Gastroesophageal sphincter (tissue), 4 donors: ENCODE data around the gene PNPLA3. TPM values are rescaled to one million over a fixed set of nuclear protein-coding genes. Genes with fewer than 3 reads are reported as not detected.

Experiments
- ATAC-seq: fragments of 150-250 bp; one replicate; pipeline ENCODE4 v1.9.1; 2016; ENCODE audit warnings: mild to moderate bottlenecking, moderate library complexity
- H3K27ac ChIP-seq, 4 donors: fragments of 200-600 bp; sonication (generic) in 3 of 4; 1 replicate in 3 of 4; 2 replicates in 1 of 4; pipeline ENCODE4 v1.5.1; 2016 to 2019
- H3K27me3 ChIP-seq: fragments of 200-600 bp; sonication (generic); one replicate; pipeline ENCODE4 v1.5.1; 2019
- H3K36me3 ChIP-seq, 2 donors: fragments of 200-600 bp; sonication (generic); one replicate each; pipeline ENCODE4 v1.5.1; 2019; ENCODE audit warnings: control low read depth in 1 of 2
- H3K4me1 ChIP-seq, 3 donors: fragments of 200-600 bp; sonication (generic); 1 replicate in 2 of 3; 2 replicates in 1 of 3; pipeline ENCODE4 v1.5.1; 2016 to 2019; ENCODE audit warnings: control low read depth in 2 of 3
- H3K4me3 ChIP-seq, 2 donors: fragments of 200-600 bp; sonication (generic); one replicate each; pipeline ENCODE4 v1.5.1; 2019; ENCODE audit warnings: mild to moderate bottlenecking in 1 of 2, moderate library complexity in 1 of 2
- H3K9me3 ChIP-seq, 3 donors: fragments of 200-600 bp; sonication (generic); one replicate each; pipeline ENCODE4 v1.5.1; 2017 to 2019; ENCODE audit warnings: control low read depth in 2 of 3
- CTCF ChIP-seq, 4 experiments: fragments of 200-600 bp in 2 of 4; fragments of 450-650 bp in 2 of 4; sonication (generic) in 1 of 4; IDR thresholded peaks; one replicate each; pipeline ENCODE4 v1.5.1; 2017 to 2019; ENCODE audit warnings: antibody characterized with exemption in 4 of 4, mild to moderate bottlenecking in 2 of 4, moderate library complexity in 2 of 4
- EP300 ChIP-seq: sonication (generic); formaldehyde crosslinking; IDR thresholded peaks from one replicate; pipeline ENCODE4 v1.6.1; 2017; ENCODE audit warnings: antibody characterized with exemption, mild to moderate bottlenecking
- POLR2A ChIP-seq, 2 donors: fragments of 450-650 bp; IDR thresholded peaks; one replicate each; pipeline ENCODE4 v1.6.1; 2017; ENCODE audit warnings: antibody characterized with exemption in 2 of 2, mild to moderate bottlenecking in 2 of 2, moderate library complexity in 1 of 2
- POLR2AphosphoS5 ChIP-seq: sonication (generic); formaldehyde crosslinking; IDR thresholded peaks from one replicate; pipeline ENCODE4 v1.6.1; 2017; ENCODE audit warnings: antibody characterized with exemption
- WGBS, 2 donors: methylation state at CpG; one replicate each; pipeline ENCODE4 v1.1.5; 2018; ENCODE audit warnings: low coverage in 1 of 2; 5-methylcytosine and 5-hydroxymethylcytosine counted together
- total RNA-seq, 4 donors: library from RNA; depleted of rRNA; stranded (reverse); fragments of >200 nt; gene quantifications; one replicate each; pipeline ENCODE4 v1.1.0, GENCODE V29; 2016

The PNPLA3 gene
- total RNA-seq, 4 donors from 2014 or later, result not detected

- Histone ChIP-seq H3K4me1 (peaks cover 0 to 36% (median 8%) of the 10 kb centered on the region in 3 donors), H3K36me3 (no peaks in the 10 kb centered on the region), H3K27ac (peak overlapping the region in 1 of 4 donors; percentile 9), H3K27me3 (no peaks in the 10 kb centered on the region), H3K9me3 (no peaks in the 10 kb centered on the region), H3K4me3 (no peak overlapping the region)
- no peak for ATAC-seq
- TF ChIP-seq POLR2AphosphoS5 (no peak), CTCF (IDR thresholded peaks at IDR 0.05) (no peak), EP300 (no peak), POLR2A (IDR thresholded peaks at IDR 0.05) (no peak)
- 69 to 89% methylated on average over 7 to 11 of the region's 11 CpGs for WGBS, 2 donors
Measured at GRCh38 chr22:43957871-43958270, 34.3 kb downstream of the PNPLA3 start.

GRCh38 chr22:43964314-43964857, 40.8 kb downstream of the PNPLA3 start:
- H3K27me3 ChIP-seq, result no peaks in the 10 kb centered on the region
- ATAC-seq, result no peak
- H3K9me3 ChIP-seq, result no peaks in the 10 kb centered on the region
- no peak overlapping the region for H3K27ac ChIP-seq
- no peak overlapping the region for H3K4me3 ChIP-seq
- H3K4me1 ChIP-seq, result no peaks in the 10 kb centered on the region
- H3K36me3 ChIP-seq, result peaks cover 0 to 64% of the 10 kb centered on the region in 2 donors
- TF ChIP-seq POLR2AphosphoS5, result no peak
- no peak for TF ChIP-seq POLR2A (IDR thresholded peaks at IDR 0.05)
- TF ChIP-seq EP300, result no peak
- no peak for TF ChIP-seq CTCF (IDR thresholded peaks at IDR 0.05)
- 92 to 98% methylated on average over 8 of the region's 10 CpGs for WGBS, 2 donors

GRCh38 chr22:43967069-43967468, 43.5 kb downstream of the PNPLA3 start:
- TF ChIP-seq CTCF (IDR thresholded peaks at IDR 0.05), result no peak
- no peak for TF ChIP-seq POLR2A (IDR thresholded peaks at IDR 0.05)
- TF ChIP-seq POLR2AphosphoS5, result no peak
- TF ChIP-seq EP300, result no peak
- Histone ChIP-seq H3K27ac (no peak overlapping the region), H3K4me3 (no peak overlapping the region), H3K9me3 (no peaks in the 10 kb centered on the region), H3K27me3 (no peaks in the 10 kb centered on the region), H3K4me1 (no peaks in the 10 kb centered on the region), H3K36me3 (peaks cover 0 to 90% of the 10 kb centered on the region in 2 donors)
- ATAC-seq, result no peak
- WGBS, 2 donors, result 83 to 100% methylated on average over 3 to 4 of the region's 7 CpGs

- no peaks in the 10 kb centered on the region for H3K9me3 ChIP-seq
- 97 to 98% methylated on average over 7 of the region's 7 CpGs for WGBS, 2 donors
- TF ChIP-seq POLR2AphosphoS5, result no peak
- no peak for TF ChIP-seq EP300
- no peak for TF ChIP-seq CTCF (IDR thresholded peaks at IDR 0.05)
- no peak for TF ChIP-seq POLR2A (IDR thresholded peaks at IDR 0.05)
- no peaks in the 10 kb centered on the region for H3K4me1 ChIP-seq
- no peaks in the 10 kb centered on the region for H3K27me3 ChIP-seq
- no peak overlapping the region for H3K4me3 ChIP-seq
- no peak for ATAC-seq
- peaks cover 0 to 98% of the 10 kb centered on the region in 2 donors for H3K36me3 ChIP-seq
- no peak overlapping the region for H3K27ac ChIP-seq
Measured at GRCh38 chr22:43968614-43969013, 45.0 kb downstream of the PNPLA3 start.
